OCI-LY7 (cell line): ENCODE data around the gene SMPD3. TPM values are rescaled to one million over a fixed set of nuclear protein-coding genes. Genes with fewer than 3 reads are reported as not detected.

Experiments used
- BruUV-seq: library from RNA; stranded (reverse); fragments of 400-500 nt; replicated peaks from 2 replicates; lab custom pipeline; 2021; lab: Mats Ljungman, UMichigan
- CTCF ChIA-PET: fragments of 300-600 bp; sonication (Branson Sonifier 250); formaldehyde crosslinking; loops from one replicate; lab custom pipeline; 2022; ENCODE audit warnings: antibody characterized with exemption; ENCODE audit not compliant: unreplicated experiment; lab: Charles Lee
- POLR2A ChIA-PET: fragments of 300-600 bp; sonication (Branson Sonifier 250); formaldehyde crosslinking; loops from one replicate; lab custom pipeline; 2022; ENCODE audit warnings: antibody characterized with exemption; lab: Charles Lee
- DNase-seq: peaks from one replicate; pipeline ENCODE4 v3.0.0-alpha.2; 2015; ENCODE audit warnings: low spot score
- H2AFZ ChIP-seq: fragments of 200-600 bp; sonication (generic), shearing (Covaris generic); 2 replicates; pipeline ENCODE4 v1.6.1; 2014; ENCODE audit warnings: mild to moderate bottlenecking, antibody characterized with exemption, low read length, moderate library complexity
- H3K27ac ChIP-seq: fragments of 200-600 bp; sonication (generic); 2 replicates; pipeline ENCODE4 v1.5.1; 2014; ENCODE audit warnings: mixed run types, low read depth, mild to moderate bottlenecking, moderate library complexity, low read length, inconsistent platforms; ENCODE audit not compliant: poor library complexity, severe bottlenecking
- H3K36me3 ChIP-seq: fragments of 200-600 bp; sonication (generic); 2 replicates; pipeline ENCODE4 v1.6.1; 2014; ENCODE audit warnings: mild to moderate bottlenecking, antibody characterized with exemption, low read length, moderate library complexity, mixed read lengths; ENCODE audit not compliant: insufficient read depth
- H3K4me1 ChIP-seq: fragments of 200-600 bp; sonication (generic); 2 replicates; pipeline ENCODE4 v1.5.1; 2014; ENCODE audit warnings: mild to moderate bottlenecking, low read length; ENCODE audit not compliant: insufficient read depth, poor library complexity, severe bottlenecking
- H3K4me2 ChIP-seq: fragments of 200-600 bp; sonication (generic); 2 replicates; pipeline ENCODE4 v1.6.1; 2014; ENCODE audit warnings: mild to moderate bottlenecking, low read length
- H3K4me3 ChIP-seq: fragments of 200-600 bp; sonication (generic); 2 replicates; pipeline ENCODE4 v1.5.1; 2014; ENCODE audit warnings: mild to moderate bottlenecking, low read depth, low read length; ENCODE audit not compliant: poor library complexity, severe bottlenecking
- H3K79me2 ChIP-seq: fragments of 200-600 bp; sonication (generic); 2 replicates; pipeline ENCODE4 v1.6.1; 2016; ENCODE audit warnings: low read depth, mild to moderate bottlenecking, low read length, moderate library complexity, mixed read lengths; ENCODE audit not compliant: insufficient read depth
- H3K9me2 ChIP-seq: fragments of 200-600 bp; sonication (generic); 2 replicates; pipeline ENCODE4 v1.6.1; 2016; ENCODE audit warnings: mild to moderate bottlenecking, low read length, mixed read lengths; ENCODE audit not compliant: insufficient read depth
- H3K9me3 ChIP-seq: fragments of 200-600 bp; sonication (generic); 2 replicates; pipeline ENCODE4 v1.6.1; 2014; ENCODE audit warnings: mild to moderate bottlenecking, mixed run types, low read length, mixed read lengths
- H4K20me1 ChIP-seq: fragments of 200-600 bp; sonication (generic); 2 replicates; pipeline ENCODE4 v1.6.1; 2014; ENCODE audit warnings: mild to moderate bottlenecking, antibody characterized with exemption, low read length, moderate library complexity, mixed read lengths; ENCODE audit not compliant: insufficient read depth
- CTCF ChIP-seq: fragments of 200-600 bp; sonication (generic); conservative IDR thresholded peaks from 2 replicates; pipeline ENCODE4 v1.5.1; 2014; ENCODE audit warnings: mild to moderate bottlenecking, antibody characterized with exemption, low read length, moderate library complexity, mixed read lengths
- EZH2phosphoT487 ChIP-seq: fragments of 200-600 bp; sonication (generic); IDR thresholded peaks from 2 replicates; pipeline ENCODE4 v1.6.1; 2018; ENCODE audit warnings: low read depth, borderline replicate concordance, mild to moderate bottlenecking, mixed run types, antibody characterized with exemption, low read length, moderate library complexity, mixed read lengths
- intact Hi-C: fragments of 100-400 bp; cut with micrococcal nuclease; formaldehyde crosslinking; loops from one replicate; pipeline ENCODE4 v1.10.0; 2022; ENCODE audit not compliant: unreplicated experiment
- total RNA-seq, 2 experiments: library from RNA; depleted of rRNA in 1 of 2; stranded (reverse); fragments of >200 nt in 1 of 2; shearing (Covaris generic) in 1 of 2; gene quantifications; 2 replicates each; pipeline ENCODE4 v1.2.3, GENCODE V29; 2014 to 2022

SMPD3 gene
- total RNA-seq, 2 experiments from 2014 or later = 0.16 to 0.51 TPM

- POLR2A ChIA-PET = interaction anchor here (1.0 kb wide), 1 partner anchor 21 kb away, joined by 5 read pairs; no protein-coding TSS in a partner anchor
- TF ChIP-seq EZH2phosphoT487 (no peak), CTCF (no peak)
- no peaks in the 10 kb centered on the region for H3K36me3 ChIP-seq
- no peaks in the 10 kb centered on the region for H3K4me1 ChIP-seq
- no peak overlapping the region for H3K4me2 ChIP-seq
- DNase-seq = no peak
- H3K79me2 ChIP-seq = no peaks in the 10 kb centered on the region
- H4K20me1 ChIP-seq = no peaks in the 10 kb centered on the region
- CTCF ChIA-PET = interaction anchor here (1.4 kb wide), 1 partner anchor 12 kb away, joined by 3 read pairs; no protein-coding TSS in a partner anchor
- intact Hi-C loops = loop anchor here (2.0 to 5.0 kb wide), 2 partner anchors 45 to 113 kb away; no protein-coding TSS in a partner anchor
- no peak overlapping the region for H2AFZ ChIP-seq
- BruUV-seq = no TSS peak
- no peak overlapping the region for H3K4me3 ChIP-seq
- no peaks in the 10 kb centered on the region for H3K9me3 ChIP-seq
- H3K9me2 ChIP-seq = no peaks in the 10 kb centered on the region
- H3K27ac ChIP-seq = no peak overlapping the region
Observed at GRCh38 chr16:68397710-68398201, 50.6 kb downstream of the SMPD3 start.

DNA sequence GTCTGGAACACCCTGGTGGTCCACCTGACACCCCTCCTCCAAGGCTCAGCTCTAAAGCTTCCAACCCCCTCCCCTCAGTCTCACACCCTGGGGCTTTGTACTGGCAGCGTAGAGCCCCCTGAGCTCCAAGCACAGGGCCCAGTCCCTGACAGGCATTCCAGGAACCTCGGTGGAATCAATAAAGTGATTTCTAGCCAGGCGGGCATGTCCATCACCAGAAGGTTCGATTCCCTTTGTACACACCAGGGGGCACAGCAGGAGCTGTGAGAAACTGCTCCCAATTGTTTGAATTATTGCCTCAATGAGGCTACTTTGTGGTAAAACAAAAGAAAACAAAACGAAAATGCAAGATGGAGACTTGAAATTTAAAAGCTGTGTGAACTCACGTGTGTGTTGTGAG is 51.8 kb downstream of the SMPD3 start:
- Histone ChIP-seq H3K4me1 (no peaks in the 10 kb centered on the region), H3K36me3 (no peaks in the 10 kb centered on the region), H3K4me2 (no peak overlapping the region), H3K9me2 (no peaks in the 10 kb centered on the region), H3K79me2 (no peaks in the 10 kb centered on the region), H2AFZ (no peak overlapping the region), H4K20me1 (no peaks in the 10 kb centered on the region), H3K27ac (no peak overlapping the region), H3K9me3 (no peaks in the 10 kb centered on the region), H3K4me3 (no peak overlapping the region)
- POLR2A ChIA-PET = interaction anchor here (0.6 to 0.7 kb wide), 3 partner anchors 19 to 47 kb away, joined by 3 read pairs; no protein-coding TSS in a partner anchor
- intact Hi-C loops = loop anchor here (2.0 to 5.0 kb wide), 2 partner anchors 46 to 114 kb away; no protein-coding TSS in a partner anchor
- BruUV-seq = no TSS peak
- TF ChIP-seq EZH2phosphoT487 (no peak), CTCF (peak; percentile 78)
- peak; percentile 63 for DNase-seq
- CTCF ChIA-PET = interaction anchor here (0.9 to 1.4 kb wide), 2 partner anchors 13 to 35 kb away, joined by 3 read pairs; no protein-coding TSS in a partner anchor

DNA sequence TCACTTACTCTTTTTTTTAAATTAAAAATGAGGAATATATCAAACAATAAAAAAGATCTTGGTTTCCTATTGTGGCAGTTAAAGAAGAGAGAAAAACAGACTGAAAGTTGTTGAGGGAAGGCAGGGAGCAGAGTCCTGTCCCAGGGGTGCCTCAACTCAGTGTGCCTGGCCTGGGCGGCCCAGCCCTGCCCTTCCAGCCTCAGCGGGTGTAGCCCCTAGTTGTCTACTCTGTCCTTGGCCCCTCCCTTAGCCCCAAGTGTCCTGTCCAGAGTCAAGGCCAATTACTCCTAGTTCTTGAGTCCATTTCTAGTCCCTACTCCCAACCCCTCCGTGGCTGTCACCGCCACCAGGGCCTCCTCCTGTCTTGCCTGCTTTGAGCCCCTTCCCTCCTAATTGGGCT is 52.5 kb downstream of the SMPD3 start:
- Histone ChIP-seq H3K9me3 (no peaks in the 10 kb centered on the region), H3K79me2 (no peaks in the 10 kb centered on the region), H3K4me3 (no peak overlapping the region), H3K9me2 (no peaks in the 10 kb centered on the region), H3K4me1 (no peaks in the 10 kb centered on the region), H2AFZ (no peak overlapping the region), H3K27ac (no peak overlapping the region), H3K4me2 (no peak overlapping the region), H4K20me1 (no peaks in the 10 kb centered on the region), H3K36me3 (no peaks in the 10 kb centered on the region)
- POLR2A ChIA-PET = interaction anchor here (0.7 to 1.6 kb wide), 3 partner anchors 12 to 19 kb away, joined by 3 to 5 read pairs (median 3); no protein-coding TSS in a partner anchor
- TF ChIP-seq CTCF (no peak), EZH2phosphoT487 (no peak)
- BruUV-seq = no TSS peak
- CTCF ChIA-PET = no interaction called here
- no peak for DNase-seq
- intact Hi-C loops = loop anchor here (2.0 to 5.0 kb wide), 2 partner anchors 46 to 115 kb away; no protein-coding TSS in a partner anchor
